Adrenal gland (tissue), 5 donors: Measurements from ENCODE around the gene MAVS.

Source experiments
- CTCF ChIP-seq, 6 experiments: fragments of 450-650 bp in 4 of 6; fragments of 200-600 bp in 2 of 6; sonication (generic) in 1 of 6; IDR thresholded peaks; 1 replicate in 5 of 6; 2 replicates in 1 of 6; pipeline versions ENCODE4 v1.5.1 to v1.8.0; 2016 to 2021; ENCODE audit warnings: antibody characterized with exemption in 6 of 6, mild to moderate bottlenecking in 2 of 6, moderate library complexity in 1 of 6
- POLR2A ChIP-seq, 2 donors: fragments of 450-650 bp; IDR thresholded peaks; one replicate each; pipeline ENCODE4 v1.6.1; 2017; ENCODE audit warnings: antibody characterized with exemption in 2 of 2, mild to moderate bottlenecking in 2 of 2, moderate library complexity in 1 of 2
- donor health status: DM: no; HTN: no; CAD: no.

GRCh38 chr20:3923818-3924217 is 77.2 kb downstream of the MAVS start:
- TF ChIP-seq CTCF (IDR thresholded peaks at IDR 0.05) (no peak), POLR2A (IDR thresholded peaks at IDR 0.05) (no peak)
